Thoracic aorta (tissue), 2 donors: Measurements from ENCODE around the gene SCGN. TPM values are rescaled to one million over a fixed set of nuclear protein-coding genes. Genes with fewer than 3 reads are reported as not detected.
"Not testable (repeated sequence)": the region's sequence is repeated elsewhere in the genome, so short reads cannot be mapped to it uniquely, and the experiment has no call there.

Experiments
- ATAC-seq: fragments of 150-250 bp; one replicate; pipeline ENCODE4 v1.8.0; 2017; ENCODE audit warnings: low read depth; ENCODE audit not compliant: insufficient number of reproducible peaks, low FRiP score
- DNase-seq: peaks from one replicate; pipeline ENCODE4 v3.0.0-alpha.2; 2020; ENCODE audit warnings: low spot score
- H3K27ac ChIP-seq, 2 donors: fragments of 200-600 bp; sonication (generic); 1 replicate in 1 of 2; 2 replicates in 1 of 2; pipeline ENCODE4 v1.5.1; 2016; ENCODE audit warnings: mild to moderate bottlenecking in 2 of 2, moderate library complexity in 2 of 2
- H3K27me3 ChIP-seq: fragments of 200-600 bp; sonication (generic); replicated peaks from 2 replicates; pipeline ENCODE4 v1.6.0; 2016; ENCODE audit warnings: mild to moderate bottlenecking; ENCODE audit not compliant: insufficient read depth
- H3K36me3 ChIP-seq: fragments of 200-600 bp; sonication (generic); one replicate; pipeline ENCODE4 v1.5.1; 2016
- H3K4me1 ChIP-seq, 2 donors: fragments of 200-600 bp; sonication (generic); 1 replicate in 1 of 2; 2 replicates in 1 of 2; pipeline versions ENCODE4 v1.5.1 to v1.6.0; 2016; ENCODE audit warnings: low read depth in 2 of 2, mild to moderate bottlenecking in 1 of 2; ENCODE audit not compliant: control insufficient read depth in 1 of 2
- H3K4me3 ChIP-seq: fragments of 200-600 bp; sonication (generic); 2 replicates; pipeline ENCODE4 v1.5.1; 2016; ENCODE audit warnings: mild to moderate bottlenecking
- H3K9me3 ChIP-seq: fragments of 200-600 bp; sonication (generic); 2 replicates; pipeline ENCODE4 v1.5.1; 2016
- CTCF ChIP-seq: fragments of 200-600 bp; sonication (generic); IDR thresholded peaks from one replicate; pipeline ENCODE4 v1.5.1; 2019; ENCODE audit warnings: antibody characterized with exemption
- total RNA-seq, 2 donors: library from RNA; depleted of rRNA; stranded (reverse); fragments of >200 nt; gene quantifications; one replicate each; pipeline versions ENCODE4 v1.1.0 to v1.2.3, GENCODE V29; 2016

Gene SCGN
- total RNA-seq, 2 donors from 2014 or later: 1.4 to 4.5 TPM

- Histone ChIP-seq H3K27ac (no peak overlapping the region), H3K27me3 (no peaks in the 10 kb centered on the region), H3K4me1 (no peaks in the 10 kb centered on the region), H3K36me3 (no peaks in the 10 kb centered on the region), H3K9me3 (no peaks in the 10 kb centered on the region), H3K4me3 (no peak overlapping the region)
- no peak for TF ChIP-seq CTCF
- DNase-seq (no peak), ATAC-seq (no peak)
These were observed 96.0 kb downstream of the SCGN start for GRCh38 chr6:25748049-25748448.

DNA sequence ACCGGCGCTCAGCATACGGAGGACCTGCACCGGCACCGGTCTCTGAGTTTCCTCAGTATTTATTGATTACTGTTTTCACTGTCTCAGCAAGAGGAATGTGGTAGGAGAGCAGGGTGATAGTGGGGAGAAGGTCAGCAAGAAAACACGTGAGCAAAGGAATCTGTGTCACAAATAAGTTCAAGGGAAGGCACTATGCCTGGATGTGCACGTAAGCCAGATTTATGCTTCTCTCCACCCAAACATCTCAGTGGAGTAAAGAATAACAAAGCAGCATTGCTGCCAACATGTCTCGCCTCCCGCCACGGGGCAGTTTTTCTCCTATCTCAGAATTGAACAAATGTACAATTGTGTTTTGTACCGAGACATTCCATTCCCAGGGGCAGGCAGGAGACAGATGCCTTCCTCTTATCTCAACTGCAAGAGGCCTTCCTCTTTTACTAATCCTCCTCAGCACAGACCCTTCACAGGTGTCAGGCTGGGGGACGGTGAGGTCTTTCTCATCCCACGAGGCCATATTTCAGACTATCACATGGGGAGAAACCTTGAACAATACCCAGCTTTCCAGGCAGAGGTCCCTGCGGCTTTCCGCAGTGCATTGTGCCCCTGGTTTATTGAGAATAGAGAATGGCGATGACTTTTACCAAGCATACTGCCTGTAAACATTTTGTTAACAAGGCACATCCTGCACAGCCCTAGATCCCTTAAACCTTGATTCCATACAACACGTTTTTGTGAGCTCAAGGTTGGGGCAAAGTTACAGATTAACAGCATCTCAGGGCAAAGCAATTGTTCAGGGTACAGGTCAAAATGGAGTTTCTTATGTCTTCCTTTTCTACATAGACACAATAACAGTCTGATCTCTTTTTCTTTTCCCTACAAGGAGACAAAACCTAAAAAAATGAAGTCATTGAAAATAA lies 96.8 kb downstream of the SCGN start:
- not testable (repeated sequence) for H3K27ac ChIP-seq, ATAC-seq, H3K4me1 ChIP-seq, H3K4me3 ChIP-seq, H3K9me3 ChIP-seq, H3K36me3 ChIP-seq, H3K27me3 ChIP-seq, DNase-seq

GRCh38 chr6:25749837-25750236 lies 97.8 kb downstream of the SCGN start:
- no peaks in the 10 kb centered on the region for H3K27me3 ChIP-seq
- no peak overlapping the region for H3K27ac ChIP-seq
- H3K9me3 ChIP-seq: no peaks in the 10 kb centered on the region
- no peaks in the 10 kb centered on the region for H3K4me1 ChIP-seq
- H3K4me3 ChIP-seq: no peak overlapping the region
- H3K36me3 ChIP-seq: no peaks in the 10 kb centered on the region
- no peak for TF ChIP-seq CTCF
- DNase-seq (no peak), ATAC-seq (no peak)

- Histone ChIP-seq H3K27me3 (no peaks in the 10 kb centered on the region), H3K36me3 (no peaks in the 10 kb centered on the region), H3K4me1 (no peaks in the 10 kb centered on the region), H3K9me3 (no peaks in the 10 kb centered on the region), H3K4me3 (no peak overlapping the region), H3K27ac (no peak overlapping the region)
- no peak for DNase-seq
- no peak for TF ChIP-seq CTCF
- no peak for ATAC-seq
These were observed 98.9 kb downstream of the SCGN start for GRCh38 chr6:25750906-25751305.

Other genes starting within 250 kb of the SCGN start
- gene SLC17A4, start 102.5 kb downstream of the SCGN start, total RNA-seq: not detected
- not detected for gene SLC17A1, start 179.8 kb downstream of the SCGN start, total RNA-seq
- gene SLC17A3, start 222.0 kb downstream of the SCGN start, total RNA-seq: under 1 TPM in 1 of 2 donors, not detected in 1; 0.63 TPM